ENCODE data around the gene TUBD1.
A peak's percentile ranks its signal among the peaks of the same experiment; 100 is the strongest.
"Not testable (repeated sequence)": the region's sequence is repeated elsewhere in the genome, so short reads cannot be mapped to it uniquely, and the experiment has no call there.

The TUBD1 gene

DNA sequence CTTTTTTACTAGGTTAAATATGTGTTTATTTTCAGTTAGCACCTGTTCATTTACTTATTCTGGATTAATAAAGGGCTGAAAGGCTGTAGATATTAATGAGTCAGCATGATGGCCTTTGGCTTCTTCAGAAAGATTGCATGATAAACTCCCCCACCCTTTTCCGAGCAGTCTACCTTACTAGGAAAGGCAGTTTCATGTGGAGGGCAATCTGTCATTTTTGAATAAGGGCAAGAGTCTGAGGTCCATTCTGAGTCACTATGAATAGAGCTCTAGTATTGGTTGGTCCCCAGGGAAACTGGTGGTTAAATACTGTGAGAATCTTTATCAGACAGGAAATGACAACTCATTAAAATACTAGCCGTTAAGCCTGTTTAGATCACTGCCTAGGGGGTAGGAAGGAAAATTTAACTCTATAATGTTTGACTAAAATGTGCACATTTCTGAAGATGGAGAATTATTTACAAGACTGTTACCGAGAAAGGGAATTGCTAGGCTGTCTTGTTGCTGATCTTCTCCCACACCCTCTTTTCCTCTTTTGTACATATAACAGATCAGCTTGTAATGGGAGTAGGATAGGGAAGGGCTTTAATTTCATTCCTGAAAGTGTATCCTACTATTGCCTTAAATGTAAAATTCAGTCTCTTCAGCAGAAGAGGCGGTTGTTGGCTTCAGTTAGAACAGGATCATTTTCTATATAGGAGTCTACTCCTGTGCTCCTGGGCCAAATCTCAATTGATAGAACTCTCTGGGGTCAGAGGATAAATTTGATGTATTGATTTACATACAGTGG lies 63.3 kb downstream of the TUBD1 start:
- no peak for TF ChIP-seq CTCF (IDR thresholded peaks at IDR 0.05; ENCODE audit: borderline replicate concordance, control extremely low read depth, extremely low read depth, insufficient read depth, missing control alignments)
- in situ Hi-C loops (cut with MboI; ENCODE audit: low sequenced_read_pairs, unreplicated experiment): no loop called here
- peak; percentile 56 for DNase-seq (ENCODE audit: low spot score)

DNA sequence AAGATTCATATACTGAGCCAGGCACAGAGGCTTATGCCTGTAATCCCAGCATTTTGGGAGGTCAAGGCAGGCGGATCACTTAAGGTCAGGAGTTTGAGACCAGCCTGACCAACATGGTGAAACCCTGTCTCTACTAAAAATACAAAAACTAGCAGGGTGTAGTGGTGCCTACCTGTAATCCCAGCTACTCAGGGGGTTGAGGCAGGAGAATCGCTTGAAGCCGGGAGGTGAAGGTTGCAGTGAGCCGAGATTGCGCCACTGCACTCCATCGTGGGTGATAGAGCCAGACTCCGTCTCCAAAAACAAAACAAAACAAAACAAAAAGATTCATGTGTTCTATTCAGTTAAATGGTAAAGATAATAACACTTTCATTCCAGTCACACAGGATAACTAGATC lies 63.9 kb downstream of the TUBD1 start:
- in situ Hi-C loops (cut with MboI; ENCODE audit: low sequenced_read_pairs, unreplicated experiment); DNase-seq (ENCODE audit: low spot score): not testable (repeated sequence)

- no peak for TF ChIP-seq CTCF (IDR thresholded peaks at IDR 0.05; ENCODE audit: borderline replicate concordance, control extremely low read depth, extremely low read depth, insufficient read depth, missing control alignments)
- in situ Hi-C loops (cut with MboI; ENCODE audit: low sequenced_read_pairs, unreplicated experiment): no loop called here
- no peak for DNase-seq (ENCODE audit: low spot score)
These were observed 64.3 kb downstream of the TUBD1 start for GRCh38 chr17:59828478-59828760.

GRCh38 chr17:59827721-59828477 lies 64.8 kb downstream of the TUBD1 start:
- no peak for TF ChIP-seq CTCF (IDR thresholded peaks at IDR 0.05; ENCODE audit: borderline replicate concordance, control extremely low read depth, extremely low read depth, insufficient read depth, missing control alignments)
- in situ Hi-C loops (cut with MboI; ENCODE audit: low sequenced_read_pairs, unreplicated experiment): no loop called here

DNA sequence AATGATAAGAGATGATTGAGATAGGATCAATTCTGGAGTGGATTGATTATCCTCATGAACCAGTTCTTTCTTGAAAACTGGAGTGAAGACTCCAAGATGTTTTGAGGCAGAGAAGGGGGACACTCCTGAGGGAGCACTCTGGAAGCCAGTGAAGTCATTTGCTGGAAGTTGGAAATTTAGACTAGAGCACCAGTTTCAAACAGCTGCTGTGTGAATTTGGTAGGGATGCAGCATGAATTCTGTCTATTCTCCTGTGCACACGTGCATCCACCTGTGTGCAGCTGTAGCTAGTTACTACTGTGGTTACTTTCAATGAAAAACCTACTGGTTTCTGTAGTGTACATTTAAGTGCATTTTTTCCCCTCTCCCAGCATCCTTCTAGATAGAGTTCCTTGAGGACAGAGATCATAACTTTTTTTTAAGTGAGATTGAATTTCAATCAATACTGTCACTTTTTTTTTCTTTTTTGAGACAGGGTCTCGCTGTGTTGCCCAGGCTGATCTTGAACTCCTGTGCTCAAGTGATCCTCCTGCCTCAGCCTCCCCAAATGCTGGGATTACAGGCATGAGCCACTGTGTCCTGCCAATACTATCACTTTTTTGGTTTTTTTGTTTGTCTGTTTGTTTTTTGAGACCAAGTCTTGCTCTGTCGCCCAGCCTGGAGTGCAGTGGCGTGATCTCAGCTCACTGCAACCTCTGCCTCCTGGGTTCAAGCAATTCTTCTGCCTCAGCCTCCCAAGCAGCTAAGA lies 65.9 kb downstream of the TUBD1 start:
- in situ Hi-C loops (cut with MboI; ENCODE audit: low sequenced_read_pairs, unreplicated experiment): no loop called here
- TF ChIP-seq CTCF (IDR thresholded peaks at IDR 0.05; ENCODE audit: borderline replicate concordance, control extremely low read depth, extremely low read depth, insufficient read depth, missing control alignments): no peak
- no peak for DNase-seq (ENCODE audit: low spot score)

More at GRCh38 chr17:59827721-59828477, 64.8 kb downstream of the TUBD1 start:
- DNase-seq (ENCODE audit: low spot score): no peak

DNA sequence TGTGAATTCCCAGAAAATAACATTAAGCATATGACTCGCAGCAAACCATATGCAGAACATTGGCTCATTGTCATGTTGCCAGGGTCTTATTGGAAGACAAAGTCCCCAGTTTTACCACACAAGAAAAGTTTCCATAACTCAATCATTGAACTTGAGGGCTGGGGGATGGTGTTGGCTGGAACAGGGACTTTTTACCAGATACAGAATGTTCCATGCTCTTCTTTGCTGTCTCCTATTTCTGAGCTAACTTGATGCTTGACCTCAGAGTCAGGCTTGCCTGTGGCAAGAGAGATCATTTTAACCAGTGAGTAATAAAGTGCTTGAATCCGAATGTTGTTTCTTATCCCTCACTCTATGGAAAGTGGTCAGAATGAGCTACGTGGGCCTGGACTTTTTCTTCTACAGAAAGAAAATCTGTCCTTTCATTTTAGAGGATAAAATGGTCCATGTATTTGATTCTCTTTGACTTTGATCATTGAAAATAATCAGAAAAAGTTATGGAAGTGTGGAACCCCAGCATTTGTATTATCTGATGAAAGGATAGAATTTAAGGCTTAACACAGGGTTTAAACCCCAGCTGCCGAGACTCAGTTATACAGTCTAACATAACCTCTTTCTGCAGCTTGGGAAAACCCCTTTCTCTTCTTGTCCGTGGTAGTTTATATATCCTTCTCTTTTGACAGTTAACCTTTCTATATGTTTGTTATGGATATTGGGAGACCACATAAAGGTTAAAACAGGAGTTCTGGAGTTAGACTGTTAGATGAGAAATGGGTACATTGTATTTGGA lies 67.0 kb downstream of the TUBD1 start:
- no peak for TF ChIP-seq CTCF (IDR thresholded peaks at IDR 0.05; ENCODE audit: borderline replicate concordance, control extremely low read depth, extremely low read depth, insufficient read depth, missing control alignments)
- no peak for DNase-seq (ENCODE audit: low spot score)
- in situ Hi-C loops (cut with MboI; ENCODE audit: low sequenced_read_pairs, unreplicated experiment): no loop called here
